K562 (cell line): Measurements from ENCODE around the gene TDG. TPM values are rescaled to one million over a fixed set of nuclear protein-coding genes. Genes with fewer than 3 reads are reported as not detected.

Source experiments
- ATAC-seq: fragments of 200-7000 bp; cut with Tn5 transposase; 3 replicates; pipeline ENCODE4 v1.9.1; 2020; ENCODE audit warnings: moderate library complexity
- BruUV-seq: library from RNA; stranded (reverse); fragments of 400-500 nt; replicated peaks from 2 replicates; lab custom pipeline; 2021; lab: Mats Ljungman, UMichigan
- CTCF ChIA-PET: fragments of 300-600 bp; formaldehyde crosslinking; extraction: SDS; loops from one replicate; lab custom pipeline; 2021; ENCODE audit warnings: low intra/inter-chr PET ratio; lab: Yijun Ruan, JAX
- POLR2A ChIA-PET: fragments of 300-600, 350-650 bp; sonication (Branson Sonifier 250); formaldehyde crosslinking; extraction: SDS; loops from one replicate; lab custom pipeline; 2021; ENCODE audit warnings: antibody characterized with exemption, inconsistent platforms; lab: Yijun Ruan, JAX
- DNase-seq, 4 experiments: peaks; one replicate each; pipeline versions ENCODE4 v3.0.0 to v3.0.0-alpha.2; 2011 to 2018; ENCODE audit warnings: low spot score in 3 of 4, mixed read lengths in 3 of 4; ENCODE audit errors: extremely low read depth in 1 of 4
- FAIRE-seq: peaks from 2 replicates; lab custom pipeline; 2011; peaks lifted over from hg19 to GRCh38; lab: Jason Lieb, UNC
- H2AFZ ChIP-seq: 2 replicates; pipeline ENCODE4 v1.6.0; 2011; ENCODE audit warnings: low read depth, low read length, control low read depth, inconsistent platforms
- H3K27ac ChIP-seq: fragments of 200-600 bp; 3 replicates; pipeline ENCODE4 v1.8.0; 2011; ENCODE audit warnings: low read depth, mild to moderate bottlenecking, control low read depth, inconsistent platforms, low read length, moderate library complexity, mixed read lengths; ENCODE audit errors: extremely low read depth
- H3K27me3 ChIP-seq, 2 experiments: fragments of 300-600 bp in 1 of 2; 2 replicates in 1 of 2; 3 replicates in 1 of 2; pipeline versions ENCODE4 v1.6.0 to v1.8.0; 2011; ENCODE audit warnings: inconsistent platforms in 2 of 2, low read length in 2 of 2, mild to moderate bottlenecking in 1 of 2, mixed read lengths in 1 of 2, moderate library complexity in 1 of 2; ENCODE audit not compliant: control insufficient read depth in 2 of 2, insufficient read depth in 2 of 2
- H3K36me3 ChIP-seq: fragments of 300-600 bp; 3 replicates; pipeline ENCODE4 v1.8.0; 2011; ENCODE audit warnings: mild to moderate bottlenecking, low read length, inconsistent platforms; ENCODE audit not compliant: control insufficient read depth, insufficient read depth
- H3K4me1 ChIP-seq, 2 experiments: fragments of 200-600 bp in 1 of 2; replicated peaks in 1 of 2; 2 replicates in 1 of 2; 3 replicates in 1 of 2; pipeline versions ENCODE4 v1.5.1 to v1.8.0; 2011; ENCODE audit warnings: inconsistent platforms in 2 of 2, low read length in 2 of 2, mild to moderate bottlenecking in 1 of 2, mixed read lengths in 1 of 2, moderate library complexity in 1 of 2; ENCODE audit not compliant: control insufficient read depth in 2 of 2, insufficient read depth in 2 of 2
- H3K4me2 ChIP-seq: 2 replicates; pipeline ENCODE4 v1.6.1; 2011; ENCODE audit warnings: low read length, control low read depth, inconsistent platforms, mixed read lengths; ENCODE audit not compliant: insufficient read depth
- H3K4me3 ChIP-seq: fragments of 200-600 bp; sonication (generic), shearing (Covaris generic); 2 replicates; pipeline ENCODE4 v1.5.1; 2016; ENCODE audit warnings: control low read depth, inconsistent platforms
- H3K79me2 ChIP-seq: fragments of 200-600 bp; 3 replicates; pipeline ENCODE4 v1.8.0; 2011; ENCODE audit warnings: low read length, inconsistent platforms; ENCODE audit not compliant: control insufficient read depth, insufficient read depth
- H3K9ac ChIP-seq, 2 experiments: 2 replicates each; pipeline versions ENCODE4 v1.6.0 to v1.6.1; 2011; ENCODE audit warnings: low read depth in 2 of 2, low read length in 2 of 2, control low read depth in 1 of 2, inconsistent platforms in 1 of 2, mild to moderate bottlenecking in 1 of 2, mixed read lengths in 1 of 2; ENCODE audit not compliant: insufficient read depth in 1 of 2
- H3K9me1 ChIP-seq: one replicate; pipeline ENCODE4 v1.6.0; 2011; ENCODE audit warnings: inconsistent platforms, mild to moderate bottlenecking, low read length, moderate library complexity; ENCODE audit not compliant: control insufficient read depth, insufficient read depth
- H3K9me3 ChIP-seq: replicated peaks from 2 replicates; pipeline ENCODE4 v1.5.1; 2011; ENCODE audit warnings: low read depth, low read length, inconsistent platforms; ENCODE audit not compliant: control insufficient read depth, insufficient read depth
- H4K20me1 ChIP-seq: replicated peaks from 2 replicates; pipeline ENCODE4 v1.6.1; 2011; ENCODE audit warnings: low read length, inconsistent platforms, mixed read lengths; ENCODE audit not compliant: control insufficient read depth, insufficient read depth
- BMI1 ChIP-seq: fragments of 150-350 bp; IDR thresholded peaks from 2 replicates; pipeline ENCODE4 v1.6.1; 2014; ENCODE audit warnings: low read length
- RAD51 ChIP-seq: fragments of 450-650 bp; IDR thresholded peaks from 2 replicates; pipeline ENCODE4 v1.7.1; 2016; ENCODE audit warnings: low read depth, mild to moderate bottlenecking, borderline replicate concordance
- SAP30 ChIP-seq: fragments of 200-600 bp; sonication (generic); IDR thresholded peaks from 2 replicates; pipeline ENCODE4 v1.6.1; 2012; ENCODE audit warnings: borderline replicate concordance, low read depth, mild to moderate bottlenecking, moderate library complexity, low read length, control low read depth, inconsistent platforms; ENCODE audit not compliant: insufficient read depth, poor library complexity, severe bottlenecking
- WGBS: fragments of 100-300 bp; shearing (Covaris generic); methylation state at CpG from one replicate; pipeline ENCODE4 v1.1.6; 2016; ENCODE audit warnings: low coverage, mixed read lengths; ENCODE audit not compliant: insufficient coverage; ENCODE audit errors: missing lambda C conversion rate; 5-methylcytosine and 5-hydroxymethylcytosine counted together
- in situ Hi-C: fragments of 300-500 bp; cut with MboI; formaldehyde crosslinking; loops from 4 replicates; pipeline ENCODE4 v1.15.0; 2018; ENCODE audit warnings: inconsistent platforms, mixed read lengths
- intact Hi-C: fragments of 100-400 bp; cut with micrococcal nuclease; formaldehyde crosslinking; loops from 2 replicates; pipeline ENCODE4 v1.14.2; 2022
- polyA plus RNA-seq, 8 experiments: library from polyadenylated mRNA; depleted of rRNA in 4 of 8; stranded (reverse) in 5 of 8; unstranded in 3 of 8; fragments of >200 nt; fragmentation: Nextera tagmentation in 2 of 8; fragmentation: Illumina TruSeq in 1 of 8; extraction: Ambion mirVana in 2 of 8; extraction: Trizol in 1 of 8; gene quantifications; 2 replicates each; pipeline versions ENCODE4 v1.2.1 to v1.2.3, GENCODE V29; 2011 to 2014; ENCODE audit warnings: inconsistent platforms in 1 of 8, missing spikeins in 1 of 8
- total RNA-seq, 7 experiments: library from RNA; depleted of rRNA in 6 of 7; stranded (reverse); fragments of >200 nt in 6 of 7; fragmentation: Illumina TruSeq in 2 of 7; extraction: Trizol in 2 of 7; gene quantifications; 2 replicates each; pipeline versions ENCODE4 v1.2.1 to v1.2.3, GENCODE V29; 2011 to 2021; ENCODE audit warnings: low replicate concordance in 1 of 7
- TF ChIP-seq, protein P1 (sequence below): fragments of 450-650 bp; IDR thresholded peaks from 2 replicates; pipeline ENCODE4 v1.6.1; 2018; ENCODE audit not compliant: partially characterized antibody
- TF ChIP-seq, protein P2 (sequence below): fragments of 450-650 bp; IDR thresholded peaks from 2 replicates; pipeline ENCODE4 v1.6.1; 2017; ENCODE audit warnings: antibody characterized with exemption, mild to moderate bottlenecking
- TF ChIP-seq, protein P3 (sequence below): fragments of 250-450 bp; sonication (Bioruptor Pico); IDR thresholded peaks from 2 replicates; pipeline ENCODE4 v1.9.0; 2021; ENCODE audit warnings: mild to moderate bottlenecking, inconsistent platforms

Gene TDG
- total and polyA plus RNA-seq, 9 of the 15 experiments (the other 6 are each of a cell fraction or from before 2014, with no cell fraction given), result 37.6 to 77.2 (median 64.0) TPM

DNA sequence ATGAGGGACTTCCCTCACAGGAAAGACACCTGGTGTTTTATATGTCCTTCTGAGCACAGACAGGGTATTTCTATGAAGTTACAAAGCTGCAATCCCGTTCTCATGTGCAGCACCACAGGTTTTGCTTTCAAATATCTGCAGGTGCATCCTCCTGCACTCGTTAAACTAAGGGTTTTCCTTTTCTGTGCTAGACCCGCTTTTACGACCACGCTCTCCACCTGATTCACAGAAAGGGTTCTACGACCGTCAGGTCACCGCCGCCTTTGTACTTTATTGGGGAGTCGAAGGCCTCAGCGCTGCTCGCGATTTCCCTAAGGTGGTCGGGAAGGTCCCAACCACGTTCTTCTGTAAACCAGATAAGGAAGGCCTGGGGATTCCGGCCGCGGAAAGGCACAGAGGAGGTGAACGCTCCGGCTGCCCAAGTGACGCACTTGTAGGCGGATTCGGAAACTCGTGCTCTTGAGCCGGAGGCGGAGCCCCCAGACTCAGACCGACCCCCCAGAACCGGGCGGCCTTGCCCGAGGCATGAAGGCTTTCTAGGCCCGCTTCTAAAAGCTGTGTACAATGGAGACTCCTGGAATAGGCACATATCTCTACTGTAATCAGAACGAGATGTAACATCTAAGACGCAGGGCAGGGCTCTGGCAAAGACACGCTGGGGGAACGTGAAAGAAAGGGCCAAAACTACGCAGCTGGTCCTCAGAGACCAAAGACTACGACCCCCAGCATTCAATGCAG, 36.5 kb upstream of the TDG start (continued):
- TF ChIP-seq, protein P1, sequence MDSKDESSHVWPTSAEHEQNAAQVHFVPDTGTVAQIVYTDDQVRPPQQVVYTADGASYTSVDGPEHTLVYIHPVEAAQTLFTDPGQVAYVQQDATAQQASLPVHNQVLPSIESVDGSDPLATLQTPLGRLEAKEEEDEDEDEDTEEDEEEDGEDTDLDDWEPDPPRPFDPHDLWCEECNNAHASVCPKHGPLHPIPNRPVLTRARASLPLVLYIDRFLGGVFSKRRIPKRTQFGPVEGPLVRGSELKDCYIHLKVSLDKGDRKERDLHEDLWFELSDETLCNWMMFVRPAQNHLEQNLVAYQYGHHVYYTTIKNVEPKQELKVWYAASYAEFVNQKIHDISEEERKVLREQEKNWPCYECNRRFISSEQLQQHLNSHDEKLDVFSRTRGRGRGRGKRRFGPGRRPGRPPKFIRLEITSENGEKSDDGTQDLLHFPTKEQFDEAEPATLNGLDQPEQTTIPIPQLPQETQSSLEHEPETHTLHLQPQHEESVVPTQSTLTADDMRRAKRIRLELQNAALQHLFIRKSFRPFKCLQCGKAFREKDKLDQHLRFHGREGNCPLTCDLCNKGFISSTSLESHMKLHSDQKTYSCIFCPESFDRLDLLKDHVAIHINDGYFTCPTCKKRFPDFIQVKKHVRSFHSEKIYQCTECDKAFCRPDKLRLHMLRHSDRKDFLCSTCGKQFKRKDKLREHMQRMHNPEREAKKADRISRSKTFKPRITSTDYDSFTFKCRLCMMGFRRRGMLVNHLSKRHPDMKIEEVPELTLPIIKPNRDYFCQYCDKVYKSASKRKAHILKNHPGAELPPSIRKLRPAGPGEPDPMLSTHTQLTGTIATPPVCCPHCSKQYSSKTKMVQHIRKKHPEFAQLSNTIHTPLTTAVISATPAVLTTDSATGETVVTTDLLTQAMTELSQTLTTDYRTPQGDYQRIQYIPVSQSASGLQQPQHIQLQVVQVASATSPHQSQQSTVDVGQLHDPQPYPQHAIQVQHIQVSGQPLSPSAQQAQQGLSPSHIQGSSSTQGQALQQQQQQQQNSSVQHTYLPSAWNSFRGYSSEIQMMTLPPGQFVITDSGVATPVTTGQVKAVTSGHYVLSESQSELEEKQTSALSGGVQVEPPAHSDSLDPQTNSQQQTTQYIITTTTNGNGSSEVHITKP, result no peak

DNA sequence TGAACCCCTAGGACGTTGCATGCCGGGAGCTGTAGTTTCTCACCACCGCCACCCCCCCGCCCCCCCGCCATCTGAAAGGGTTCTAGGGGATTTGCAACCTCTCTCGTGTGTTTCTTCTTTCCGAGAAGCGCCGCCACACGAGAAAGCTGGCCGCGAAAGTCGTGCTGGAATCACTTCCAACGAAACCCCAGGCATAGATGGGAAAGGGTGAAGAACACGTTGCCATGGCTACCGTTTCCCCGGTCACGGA, 36.0 kb upstream of the TDG start:
- Histone ChIP-seq H3K27me3 (no peaks in the 10 kb centered on the region), H2AFZ (peak overlapping the region; percentile 96), H4K20me1 (peaks cover 19% of the 10 kb centered on the region), H3K9me3 (no peaks in the 10 kb centered on the region), H3K27ac (peak overlapping the region; percentile 81), H3K4me2 (peak overlapping the region; percentile 95), H3K79me2 (peaks cover 44% of the 10 kb centered on the region), H3K9me1 (no peaks in the 10 kb centered on the region), H3K4me3 (peak overlapping the region; percentile 54), H3K9ac (peak overlapping the region; percentile 81 to 91; a peak in 3 of 4 replicates), H3K4me1 (peaks cover 7 to 18% of the 10 kb centered on the region in 2 experiments), H3K36me3 (peaks cover 37% of the 10 kb centered on the region)
- DNase-seq (no peak), ATAC-seq (no peak), FAIRE-seq (no peak)
- 2% methylated on average over 12 of the region's 18 CpGs for WGBS
- ChIA-PET POLR2A (interaction anchor here (0.6 to 1.9 kb wide), 23 partner anchors 10 to 441 kb away, joined by 3 to 18 read pairs (median 5); partner anchors contain the start of gene TDG), CTCF (no interaction called here)
- no TSS peak for BruUV-seq
- intact Hi-C loops (loop anchor here (1.0 kb wide), 1 partner anchor 28 kb away; a partner anchor contains a TSS), in situ Hi-C loops (loop anchor here (5.0 kb wide), 1 partner anchor 102 kb away; no protein-coding TSS in a partner anchor)
- TF ChIP-seq RAD51, result no peak
- TF ChIP-seq, protein P2, sequence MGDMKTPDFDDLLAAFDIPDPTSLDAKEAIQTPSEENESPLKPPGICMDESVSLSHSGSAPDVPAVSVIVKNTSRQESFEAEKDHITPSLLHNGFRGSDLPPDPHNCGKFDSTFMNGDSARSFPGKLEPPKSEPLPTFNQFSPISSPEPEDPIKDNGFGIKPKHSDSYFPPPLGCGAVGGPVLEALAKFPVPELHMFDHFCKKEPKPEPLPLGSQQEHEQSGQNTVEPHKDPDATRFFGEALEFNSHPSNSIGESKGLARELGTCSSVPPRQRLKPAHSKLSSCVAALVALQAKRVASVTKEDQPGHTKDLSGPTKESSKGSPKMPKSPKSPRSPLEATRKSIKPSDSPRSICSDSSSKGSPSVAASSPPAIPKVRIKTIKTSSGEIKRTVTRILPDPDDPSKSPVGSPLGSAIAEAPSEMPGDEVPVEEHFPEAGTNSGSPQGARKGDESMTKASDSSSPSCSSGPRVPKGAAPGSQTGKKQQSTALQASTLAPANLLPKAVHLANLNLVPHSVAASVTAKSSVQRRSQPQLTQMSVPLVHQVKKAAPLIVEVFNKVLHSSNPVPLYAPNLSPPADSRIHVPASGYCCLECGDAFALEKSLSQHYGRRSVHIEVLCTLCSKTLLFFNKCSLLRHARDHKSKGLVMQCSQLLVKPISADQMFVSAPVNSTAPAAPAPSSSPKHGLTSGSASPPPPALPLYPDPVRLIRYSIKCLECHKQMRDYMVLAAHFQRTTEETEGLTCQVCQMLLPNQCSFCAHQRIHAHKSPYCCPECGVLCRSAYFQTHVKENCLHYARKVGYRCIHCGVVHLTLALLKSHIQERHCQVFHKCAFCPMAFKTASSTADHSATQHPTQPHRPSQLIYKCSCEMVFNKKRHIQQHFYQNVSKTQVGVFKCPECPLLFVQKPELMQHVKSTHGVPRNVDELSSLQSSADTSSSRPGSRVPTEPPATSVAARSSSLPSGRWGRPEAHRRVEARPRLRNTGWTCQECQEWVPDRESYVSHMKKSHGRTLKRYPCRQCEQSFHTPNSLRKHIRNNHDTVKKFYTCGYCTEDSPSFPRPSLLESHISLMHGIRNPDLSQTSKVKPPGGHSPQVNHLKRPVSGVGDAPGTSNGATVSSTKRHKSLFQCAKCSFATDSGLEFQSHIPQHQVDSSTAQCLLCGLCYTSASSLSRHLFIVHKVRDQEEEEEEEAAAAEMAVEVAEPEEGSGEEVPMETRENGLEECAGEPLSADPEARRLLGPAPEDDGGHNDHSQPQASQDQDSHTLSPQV, result no peak
- peak; percentile 7 for TF ChIP-seq SAP30
- TF ChIP-seq, protein P3, sequence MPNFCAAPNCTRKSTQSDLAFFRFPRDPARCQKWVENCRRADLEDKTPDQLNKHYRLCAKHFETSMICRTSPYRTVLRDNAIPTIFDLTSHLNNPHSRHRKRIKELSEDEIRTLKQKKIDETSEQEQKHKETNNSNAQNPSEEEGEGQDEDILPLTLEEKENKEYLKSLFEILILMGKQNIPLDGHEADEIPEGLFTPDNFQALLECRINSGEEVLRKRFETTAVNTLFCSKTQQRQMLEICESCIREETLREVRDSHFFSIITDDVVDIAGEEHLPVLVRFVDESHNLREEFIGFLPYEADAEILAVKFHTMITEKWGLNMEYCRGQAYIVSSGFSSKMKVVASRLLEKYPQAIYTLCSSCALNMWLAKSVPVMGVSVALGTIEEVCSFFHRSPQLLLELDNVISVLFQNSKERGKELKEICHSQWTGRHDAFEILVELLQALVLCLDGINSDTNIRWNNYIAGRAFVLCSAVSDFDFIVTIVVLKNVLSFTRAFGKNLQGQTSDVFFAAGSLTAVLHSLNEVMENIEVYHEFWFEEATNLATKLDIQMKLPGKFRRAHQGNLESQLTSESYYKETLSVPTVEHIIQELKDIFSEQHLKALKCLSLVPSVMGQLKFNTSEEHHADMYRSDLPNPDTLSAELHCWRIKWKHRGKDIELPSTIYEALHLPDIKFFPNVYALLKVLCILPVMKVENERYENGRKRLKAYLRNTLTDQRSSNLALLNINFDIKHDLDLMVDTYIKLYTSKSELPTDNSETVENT, result no peak
- peak; percentile 99 for TF ChIP-seq BMI1
